Measurements from ENCODE around the gene ANXA6.

- TF ChIP-seq CTCF (IDR thresholded peaks at IDR 0.05; ENCODE audit: borderline replicate concordance, extremely low read depth, low read length, poor library complexity, severe bottlenecking) (no peak), EZH2 (IDR thresholded peaks at IDR 0.05; ENCODE audit: borderline replicate concordance, low read depth, low read length, severe bottlenecking) (no peak)
These were observed 45.0 kb upstream of the ANXA6 start for GRCh38 chr5:151202381-151203139.
